Activated CD8-positive, alpha-beta T cell treated with anti-CD3 and anti-CD28 coated beads for 36 hours (primary cell): ENCODE data around the gene AASDH. TPM values are rescaled to one million over a fixed set of nuclear protein-coding genes. Genes with fewer than 3 reads are reported as not detected.

Experiments
- ATAC-seq: fragments of 200-7000 bp; cut with Tn5 transposase; one replicate; pipeline ENCODE4 v1.10.0; 2021; ENCODE audit warnings: mild to moderate bottlenecking, moderate library complexity
- CTCF ChIA-PET: fragments of 350-600 bp; sonication (Branson Sonifier 250); formaldehyde crosslinking; loops from one replicate; lab custom pipeline; 2021; ENCODE audit warnings: antibody characterized with exemption; lab: Charles Lee
- POLR2A ChIA-PET: fragments of 350-600 bp; sonication (Branson Sonifier 250); formaldehyde crosslinking; loops from one replicate; lab custom pipeline; 2021; ENCODE audit warnings: antibody characterized with exemption; lab: Charles Lee
- DNase-seq: peaks from one replicate; pipeline ENCODE4 v3.0.0-alpha.2; 2020
- H3K27ac Mint-ChIP-seq: one replicate; pipeline ENCODE4 v1.8.0; 2021; ENCODE audit warnings: mild to moderate bottlenecking, mixed read lengths
- H3K27me3 Mint-ChIP-seq: one replicate; pipeline ENCODE4 v1.8.0; 2021; ENCODE audit warnings: mixed read lengths
- H3K36me3 Mint-ChIP-seq: one replicate; pipeline ENCODE4 v1.8.0; 2021; ENCODE audit warnings: low read depth, mixed read lengths
- H3K4me1 Mint-ChIP-seq: one replicate; pipeline ENCODE4 v1.8.0; 2021; ENCODE audit warnings: low read depth, mixed read lengths
- H3K4me3 Mint-ChIP-seq: one replicate; pipeline ENCODE4 v1.8.0; 2021; ENCODE audit warnings: mild to moderate bottlenecking, moderate library complexity, mixed read lengths
- H3K9me3 Mint-ChIP-seq: one replicate; pipeline ENCODE4 v1.8.0; 2021; ENCODE audit warnings: mixed read lengths
- CTCF ChIP-seq: fragments of 200-600 bp; IDR thresholded peaks from one replicate; pipeline ENCODE4 v1.8.0; 2022; ENCODE audit warnings: antibody characterized with exemption, mild to moderate bottlenecking
- intact Hi-C: fragments of 100-400 bp; cut with micrococcal nuclease; formaldehyde crosslinking; loops from one replicate; pipeline ENCODE4 v1.10.0; 2022
- total RNA-seq, 2 experiments: library from RNA; stranded (reverse); gene quantifications; one replicate each; pipeline ENCODE4 v1.2.3, GENCODE V29; 2021

AASDH gene
- total RNA-seq, 2 experiments from 2014 or later, result 14.5 to 14.7 TPM

GRCh38 chr4:56388306-56388705 is 1.0 kb upstream of the AASDH start:
- ATAC-seq, result no peak
- peak overlapping the region; percentile 99 for H3K27ac Mint-ChIP-seq
- ChIA-PET POLR2A (interaction anchor here (0.9 to 3.4 kb wide), 9 partner anchors 8 to 230 kb away, joined by 3 to 51 read pairs (median 3); partner anchors contain the start of genes PAICS and PPAT), CTCF (interaction anchor here (1.1 to 2.2 kb wide), 3 partner anchors 8 to 440 kb away, joined by 4 to 10 read pairs (median 5); partner anchors contain the start of gene CEP135)
- peaks cover 42% of the 10 kb centered on the region for H3K4me1 Mint-ChIP-seq
- intact Hi-C loops, result loop anchor here (5.0 kb wide), 1 partner anchor 49 kb away; the partner anchor contains the start of genes PAICS and PPAT
- TF ChIP-seq CTCF, result no peak
- DNase-seq, result no peak
- no peaks in the 10 kb centered on the region for H3K27me3 Mint-ChIP-seq
- peak overlapping the region; percentile 93 for H3K4me3 Mint-ChIP-seq
- no peaks in the 10 kb centered on the region for H3K9me3 Mint-ChIP-seq
- H3K36me3 Mint-ChIP-seq, result peaks cover 9% of the 10 kb centered on the region

- DNase-seq (no peak), ATAC-seq (no peak)
- H3K27me3 Mint-ChIP-seq, result no peaks in the 10 kb centered on the region
- intact Hi-C loops, result loop anchor here (5.0 kb wide), 1 partner anchor 51 kb away; the partner anchor contains the start of genes PAICS and PPAT
- CTCF ChIA-PET, result interaction anchor here (1.5 kb wide), 1 partner anchor 50 kb away, joined by 10 read pairs; the partner anchor contains the start of genes PAICS and PPAT
- H3K36me3 Mint-ChIP-seq, result peaks cover 7% of the 10 kb centered on the region
- H3K9me3 Mint-ChIP-seq, result no peaks in the 10 kb centered on the region
- no peak for TF ChIP-seq CTCF
- peaks cover 37% of the 10 kb centered on the region for H3K4me1 Mint-ChIP-seq
- peak overlapping the region; percentile 99 for H3K27ac Mint-ChIP-seq
- POLR2A ChIA-PET, result interaction anchor here (1.7 to 3.4 kb wide), 3 partner anchors 13 to 50 kb away, joined by 4 to 51 read pairs (median 11); partner anchors contain the start of genes PAICS and PPAT
- peak overlapping the region; percentile 93 for H3K4me3 Mint-ChIP-seq
Measured at GRCh38 chr4:56386091-56386490, 1.2 kb downstream of the AASDH start.

- CTCF ChIA-PET, result interaction anchor here (0.8 kb wide), 1 partner anchor 22 kb away, joined by 3 read pairs; no protein-coding TSS in a partner anchor
- TF ChIP-seq CTCF, result no peak
- Mint-ChIP-seq H3K27me3 (no peaks in the 10 kb centered on the region), H3K4me1 (peaks cover 3% of the 10 kb centered on the region), H3K4me3 (no peak overlapping the region), H3K9me3 (no peaks in the 10 kb centered on the region), H3K27ac (no peak overlapping the region), H3K36me3 (peaks cover 17% of the 10 kb centered on the region)
- POLR2A ChIA-PET, result interaction anchor here (1.3 kb wide), 1 partner anchor 12 kb away, joined by 3 read pairs; the partner anchor contains the start of gene AASDH
- ATAC-seq (no peak), DNase-seq (no peak)
- intact Hi-C loops, result no loop called here
Measured at GRCh38 chr4:56375458-56375857, 11.8 kb downstream of the AASDH start.

GRCh38 chr4:56374956-56375355 is 12.3 kb downstream of the AASDH start:
- CTCF ChIA-PET, result interaction anchor here (0.8 kb wide), 1 partner anchor 22 kb away, joined by 3 read pairs; no protein-coding TSS in a partner anchor
- Mint-ChIP-seq H3K27me3 (no peaks in the 10 kb centered on the region), H3K36me3 (peaks cover 18% of the 10 kb centered on the region)

More at GRCh38 chr4:56374956-56375355, 12.3 kb downstream of the AASDH start:
- Mint-ChIP-seq H3K4me3 (no peak overlapping the region), H3K4me1 (peaks cover 3% of the 10 kb centered on the region), H3K27ac (no peak overlapping the region), H3K9me3 (no peaks in the 10 kb centered on the region)
- ATAC-seq, result no peak
- TF ChIP-seq CTCF, result no peak
- intact Hi-C loops, result no loop called here
- POLR2A ChIA-PET, result interaction anchor here (1.3 kb wide), 1 partner anchor 12 kb away, joined by 3 read pairs; the partner anchor contains the start of gene AASDH
- no peak for DNase-seq
